ENCODE results near the gene HOXA5. TPM values are rescaled to one million over a fixed set of nuclear protein-coding genes. Genes with fewer than 3 reads are reported as not detected.

The HOXA5 gene
- total and polyA plus RNA-seq, 2 donors (not counting 3 experiments of a cell fraction or from before 2014, with no cell fraction given): 18.6 to 18.8 TPM

DNA sequence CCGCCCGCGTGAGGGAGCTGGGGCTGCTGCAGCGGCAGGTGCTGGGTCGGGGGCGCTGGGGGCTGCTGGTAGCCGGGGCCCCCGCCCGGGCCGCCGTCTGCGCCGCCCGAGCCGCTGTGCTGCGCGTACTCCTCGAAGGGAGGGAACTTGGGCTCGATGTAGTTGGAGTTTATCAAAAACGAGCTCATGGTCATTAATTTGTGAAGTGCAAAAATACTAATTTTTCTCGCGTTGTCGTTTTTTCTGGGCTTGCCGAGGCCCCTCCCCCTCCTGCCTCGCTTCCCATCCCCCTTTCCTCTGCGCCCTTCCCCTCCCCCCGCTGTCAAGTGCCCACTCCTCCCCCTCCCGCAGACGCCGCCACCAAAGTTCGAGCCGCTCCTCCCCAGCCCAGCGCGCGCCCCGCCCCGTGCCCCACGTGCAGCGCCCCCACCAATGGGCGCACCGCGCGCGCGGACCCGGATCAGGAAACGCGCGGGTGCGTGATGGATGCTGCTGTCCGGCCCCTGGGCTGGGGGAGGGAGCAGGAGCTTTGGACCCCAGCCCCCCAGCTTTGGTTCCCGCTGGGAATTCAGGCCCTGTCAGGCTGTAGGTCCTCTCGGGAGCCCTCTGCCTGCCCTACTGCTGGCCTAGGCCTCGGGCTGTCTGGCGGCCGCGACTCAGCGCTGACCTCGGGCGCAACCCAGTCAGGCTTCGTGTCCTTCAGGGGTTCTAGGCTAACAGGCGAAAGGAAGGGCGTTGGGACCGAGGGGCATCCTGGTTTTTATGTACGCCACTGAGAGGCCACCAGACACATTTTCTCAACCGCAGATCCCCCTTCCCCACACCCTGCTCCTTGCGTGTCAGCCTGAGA lies 12.7 kb downstream of the HOXA5 start, which contains the start of gene HOXA4:
TSS of gene HOXA4 (minus strand) at position 218 of the 850 bp plus-strand sequence. CDS start at position 194, 24 bp downstream.
- TF ChIP-seq POLR2A (IDR thresholded peaks at IDR 0.05; ENCODE audit: low read depth, low read length) (peak; percentile 57), FOS (IDR thresholded peaks at IDR 0.05; ENCODE audit: borderline replicate concordance, insufficient read depth, low read length) (no peak), GATA2 (IDR thresholded peaks at IDR 0.05; ENCODE audit: insufficient read depth, insufficient read length, low read depth, low read length) (no peak), EZH2 (IDR thresholded peaks at IDR 0.05; ENCODE audit: borderline replicate concordance, low read depth, low read length, severe bottlenecking) (no peak), MYC (IDR thresholded peaks at IDR 0.05; ENCODE audit: low read depth, low read length) (no peak), JUN (IDR thresholded peaks at IDR 0.05; ENCODE audit: borderline replicate concordance, insufficient read depth, insufficient read length, low read depth) (no peak), POLR2AphosphoS5 (IDR thresholded peaks at IDR 0.05; ENCODE audit: insufficient read depth, low read depth, low read length) (peak; percentile 42)
- TF ChIP-seq, protein P1, sequence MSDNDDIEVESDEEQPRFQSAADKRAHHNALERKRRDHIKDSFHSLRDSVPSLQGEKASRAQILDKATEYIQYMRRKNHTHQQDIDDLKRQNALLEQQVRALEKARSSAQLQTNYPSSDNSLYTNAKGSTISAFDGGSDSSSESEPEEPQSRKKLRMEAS (IDR thresholded peaks at IDR 0.05; ENCODE audit: insufficient read depth, insufficient read length): peak; percentile 93
- TF ChIP-seq, protein P2, sequence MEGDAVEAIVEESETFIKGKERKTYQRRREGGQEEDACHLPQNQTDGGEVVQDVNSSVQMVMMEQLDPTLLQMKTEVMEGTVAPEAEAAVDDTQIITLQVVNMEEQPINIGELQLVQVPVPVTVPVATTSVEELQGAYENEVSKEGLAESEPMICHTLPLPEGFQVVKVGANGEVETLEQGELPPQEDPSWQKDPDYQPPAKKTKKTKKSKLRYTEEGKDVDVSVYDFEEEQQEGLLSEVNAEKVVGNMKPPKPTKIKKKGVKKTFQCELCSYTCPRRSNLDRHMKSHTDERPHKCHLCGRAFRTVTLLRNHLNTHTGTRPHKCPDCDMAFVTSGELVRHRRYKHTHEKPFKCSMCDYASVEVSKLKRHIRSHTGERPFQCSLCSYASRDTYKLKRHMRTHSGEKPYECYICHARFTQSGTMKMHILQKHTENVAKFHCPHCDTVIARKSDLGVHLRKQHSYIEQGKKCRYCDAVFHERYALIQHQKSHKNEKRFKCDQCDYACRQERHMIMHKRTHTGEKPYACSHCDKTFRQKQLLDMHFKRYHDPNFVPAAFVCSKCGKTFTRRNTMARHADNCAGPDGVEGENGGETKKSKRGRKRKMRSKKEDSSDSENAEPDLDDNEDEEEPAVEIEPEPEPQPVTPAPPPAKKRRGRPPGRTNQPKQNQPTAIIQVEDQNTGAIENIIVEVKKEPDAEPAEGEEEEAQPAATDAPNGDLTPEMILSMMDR (IDR thresholded peaks at IDR 0.05; ENCODE audit: extremely low read depth in 1 of 2, insufficient read depth in 1 of 2, low read depth in 1 of 2, low read length in 2 of 2): no peak
- Histone ChIP-seq H3K27ac (ENCODE audit: insufficient read depth, low read depth, low read length) (peak within 1 kb of the TSS; percentile 67), H3K36me3 (ENCODE audit: control insufficient read depth in 2 of 2, extremely low read depth in 1 of 2, insufficient read depth in 2 of 2, low read length in 2 of 2) (peaks cover 0 to 11% of the 10 kb centered on the region in 2 experiments), H3K27me3 (ENCODE audit: control insufficient read depth in 2 of 2, insufficient read depth in 2 of 2, low read length in 2 of 2) (no peaks in the 10 kb centered on the region), H3K79me2 (ENCODE audit: control insufficient read depth, insufficient read depth, low read length) (peaks cover 73% of the 10 kb centered on the region), H3K4me3 (replicated peaks in 1 of 3; ENCODE audit: insufficient read depth in 1 of 3, low read depth in 1 of 3, low read length in 3 of 3) (peak within 1 kb of the TSS; percentile 36 to 60 (median 58)), H4K20me1 (replicated peaks; ENCODE audit: control insufficient read depth, extremely low read depth, insufficient read depth, low read length) (no peaks in the 10 kb centered on the region), H3K9ac (replicated peaks; ENCODE audit: extremely low read depth, insufficient read depth, low read length) (peak within 1 kb of the TSS; percentile 72), H3K4me2 (ENCODE audit: insufficient read depth, low read length) (peak within 1 kb of the TSS; percentile 73), H3K9me3 (replicated peaks; ENCODE audit: control insufficient read depth, insufficient read depth, low read length) (no peaks in the 10 kb centered on the region), H3K4me1 (ENCODE audit: control insufficient read depth, extremely low read depth, insufficient read depth, low read length) (peaks cover 66% of the 10 kb centered on the region), H2AFZ (ENCODE audit: low read depth, low read length) (peak within 1 kb of the TSS; percentile 48), H3K9me1 (replicated peaks; ENCODE audit: control insufficient read depth, extremely low read depth, insufficient read depth, low read length) (no peaks in the 10 kb centered on the region)
- ChIA-PET CTCF (interaction anchor here (0.9 to 2.7 kb wide), 17 partner anchors 11 to 761 kb away, joined by 3 to 16 read pairs (median 6); partner anchors contain the start of gene HOXA5), POLR2A (interaction anchor here (0.7 to 1.6 kb wide), 4 partner anchors 16 to 442 kb away, joined by 4 to 6 read pairs (median 4); no protein-coding TSS in a partner anchor)
- FAIRE-seq (peak; percentile 72), DNase-seq (ENCODE audit: low read depth, low spot score) (peak; percentile 89)
- no TSS peak for BruUV-seq (replicated peaks)
- intact Hi-C loops (cut with micrococcal nuclease) (loop anchor here (1.0 kb wide), 2 partner anchors 12 to 34 kb away; no protein-coding TSS in a partner anchor), dilution Hi-C loops (cut with MboI; ENCODE audit: extremely low pct_ligation_motif_present, low sequenced_read_pairs) (no loop called here)
